ENCODE data around the gene CDC42EP1. TPM values are rescaled to one million over a fixed set of nuclear protein-coding genes. Genes with fewer than 3 reads are reported as not detected.

CDC42EP1 gene
- total RNA-seq, 1 experiment from 2014 or later = 12.7 TPM

GRCh38 chr22:37519268-37520195 lies 40.7 kb upstream of the CDC42EP1 start, which contains the start of gene CARD10:
Gene CARD10, minus strand, starts transcription at chr22:37519415. Its CDS starts 215 bp downstream, at chr22:37519200.
- peak within 1 kb of the TSS; percentile 79 for H3K4me3 Mint-ChIP-seq
- ATAC-seq (peak; percentile 51), DNase-seq (ENCODE audit: low spot score) (peak; percentile 46)
- peaks cover 34% of the 10 kb centered on the region for H3K27me3 Mint-ChIP-seq (ENCODE audit: low read depth)
- H3K27ac Mint-ChIP-seq = no peak within 1 kb of the TSS
- peak; percentile 5; the same call in 1 of the 2 replicates for TF ChIP-seq HMGXB4 (CRISPR knock-in tag; IDR thresholded peaks at IDR 0.05)
- TF ChIP-seq FOXP4 (CRISPR knock-in tag; IDR thresholded peaks at IDR 0.05) = no peak
- TF ChIP-seq ATF6 (CRISPR knock-in tag; IDR thresholded peaks at IDR 0.05) = no peak
- TF ChIP-seq SP1 (CRISPR knock-in tag; conservative IDR thresholded peaks at IDR 0.05) = peak; percentile 62
- 0 out of 2 replicates have a peak, but pooled peaks have one; percentile 49 for TF ChIP-seq CBFB (CRISPR knock-in tag; IDR thresholded peaks at IDR 0.05; ENCODE audit: low read depth)
- no peak for TF ChIP-seq SMAD4 (CRISPR knock-in tag; IDR thresholded peaks at IDR 0.05)
- TF ChIP-seq E2F1 (CRISPR knock-in tag; IDR thresholded peaks at IDR 0.05) = no peak
- POLR2A ChIA-PET = no interaction called here
- H3K36me3 Mint-ChIP-seq = peaks cover 8% of the 10 kb centered on the region
- H3K9me3 Mint-ChIP-seq = peaks cover 11% of the 10 kb centered on the region
- CTCF ChIA-PET = interaction anchor here (1.0 to 5.3 kb wide), 9 partner anchors 8 to 259 kb away, joined by 3 to 32 read pairs (median 4); no protein-coding TSS in a partner anchor
- H3K4me1 Mint-ChIP-seq = peaks cover 11% of the 10 kb centered on the region

- ATAC-seq (no peak), DNase-seq (ENCODE audit: low spot score) (no peak)
- H3K4me1 Mint-ChIP-seq = peaks cover 11% of the 10 kb centered on the region
- peaks cover 8% of the 10 kb centered on the region for H3K36me3 Mint-ChIP-seq
- ChIA-PET CTCF (interaction anchor here (1.0 to 5.3 kb wide), 4 partner anchors 29 to 260 kb away, joined by 3 to 32 read pairs (median 8); no protein-coding TSS in a partner anchor), POLR2A (no interaction called here)
- H3K27ac Mint-ChIP-seq = no peak overlapping the region
- H3K4me3 Mint-ChIP-seq = peak overlapping the region; percentile 38
- H3K27me3 Mint-ChIP-seq (ENCODE audit: low read depth) = peaks cover 34% of the 10 kb centered on the region
- peaks cover 11% of the 10 kb centered on the region for H3K9me3 Mint-ChIP-seq
- TF ChIP-seq ELF4 (CRISPR knock-in tag; IDR thresholded peaks at IDR 0.05; ENCODE audit: low read depth) (no peak), ERG (CRISPR knock-in tag; IDR thresholded peaks at IDR 0.05) (no peak), PRDM15 (CRISPR knock-in tag; IDR thresholded peaks at IDR 0.05) (no peak), E2F1 (CRISPR knock-in tag; IDR thresholded peaks at IDR 0.05) (no peak), PRRX2 (CRISPR knock-in tag; IDR thresholded peaks at IDR 0.05) (no peak), ZNF138 (CRISPR knock-in tag; conservative IDR thresholded peaks at IDR 0.05) (no peak), FOXP4 (CRISPR knock-in tag; IDR thresholded peaks at IDR 0.05) (no peak), CDX4 (CRISPR knock-in tag; IDR thresholded peaks at IDR 0.05; ENCODE audit: borderline replicate concordance) (no peak), ZNF396 (CRISPR knock-in tag; IDR thresholded peaks at IDR 0.05; ENCODE audit: borderline replicate concordance) (no peak)
These were observed 39.5 kb upstream of the CDC42EP1 start for GRCh38 chr22:37520776-37521191.

Measured in WTC11 (cell line).